K562 (cell line): Measurements from ENCODE around the gene HLF. TPM values are rescaled to one million over a fixed set of nuclear protein-coding genes. Genes with fewer than 3 reads are reported as not detected.

Source experiments
- ATAC-seq: fragments of 200-7000 bp; cut with Tn5 transposase; 3 replicates; pipeline ENCODE4 v1.9.1; 2020; ENCODE audit warnings: moderate library complexity
- BruUV-seq: library from RNA; stranded (reverse); fragments of 400-500 nt; replicated peaks from 2 replicates; lab custom pipeline; 2021; lab: Mats Ljungman, UMichigan
- CTCF ChIA-PET: fragments of 300-600 bp; formaldehyde crosslinking; extraction: SDS; loops from one replicate; lab custom pipeline; 2021; ENCODE audit warnings: low intra/inter-chr PET ratio; lab: Yijun Ruan, JAX
- POLR2A ChIA-PET: fragments of 300-600, 350-650 bp; sonication (Branson Sonifier 250); formaldehyde crosslinking; extraction: SDS; loops from one replicate; lab custom pipeline; 2021; ENCODE audit warnings: antibody characterized with exemption, inconsistent platforms; lab: Yijun Ruan, JAX
- DNase-seq, 4 experiments: peaks; one replicate each; pipeline versions ENCODE4 v3.0.0 to v3.0.0-alpha.2; 2011 to 2018; ENCODE audit warnings: low spot score in 3 of 4, mixed read lengths in 3 of 4; ENCODE audit errors: extremely low read depth in 1 of 4
- FAIRE-seq: peaks from 2 replicates; lab custom pipeline; 2011; peaks lifted over from hg19 to GRCh38; lab: Jason Lieb, UNC
- H2AFZ ChIP-seq: 2 replicates; pipeline ENCODE4 v1.6.0; 2011; ENCODE audit warnings: low read depth, low read length, control low read depth, inconsistent platforms
- H3K27ac ChIP-seq: fragments of 200-600 bp; 3 replicates; pipeline ENCODE4 v1.8.0; 2011; ENCODE audit warnings: low read depth, mild to moderate bottlenecking, control low read depth, inconsistent platforms, low read length, moderate library complexity, mixed read lengths; ENCODE audit errors: extremely low read depth
- H3K27me3 ChIP-seq, 2 experiments: fragments of 300-600 bp in 1 of 2; 2 replicates in 1 of 2; 3 replicates in 1 of 2; pipeline versions ENCODE4 v1.6.0 to v1.8.0; 2011; ENCODE audit warnings: inconsistent platforms in 2 of 2, low read length in 2 of 2, mild to moderate bottlenecking in 1 of 2, mixed read lengths in 1 of 2, moderate library complexity in 1 of 2; ENCODE audit not compliant: control insufficient read depth in 2 of 2, insufficient read depth in 2 of 2
- H3K36me3 ChIP-seq: fragments of 300-600 bp; 3 replicates; pipeline ENCODE4 v1.8.0; 2011; ENCODE audit warnings: mild to moderate bottlenecking, low read length, inconsistent platforms; ENCODE audit not compliant: control insufficient read depth, insufficient read depth
- H3K4me1 ChIP-seq, 2 experiments: fragments of 200-600 bp in 1 of 2; replicated peaks in 1 of 2; 2 replicates in 1 of 2; 3 replicates in 1 of 2; pipeline versions ENCODE4 v1.5.1 to v1.8.0; 2011; ENCODE audit warnings: inconsistent platforms in 2 of 2, low read length in 2 of 2, mild to moderate bottlenecking in 1 of 2, mixed read lengths in 1 of 2, moderate library complexity in 1 of 2; ENCODE audit not compliant: control insufficient read depth in 2 of 2, insufficient read depth in 2 of 2
- H3K4me2 ChIP-seq: 2 replicates; pipeline ENCODE4 v1.6.1; 2011; ENCODE audit warnings: low read length, control low read depth, inconsistent platforms, mixed read lengths; ENCODE audit not compliant: insufficient read depth
- H3K4me3 ChIP-seq: fragments of 200-600 bp; sonication (generic), shearing (Covaris generic); 2 replicates; pipeline ENCODE4 v1.5.1; 2016; ENCODE audit warnings: control low read depth, inconsistent platforms
- H3K79me2 ChIP-seq: fragments of 200-600 bp; 3 replicates; pipeline ENCODE4 v1.8.0; 2011; ENCODE audit warnings: low read length, inconsistent platforms; ENCODE audit not compliant: control insufficient read depth, insufficient read depth
- H3K9ac ChIP-seq, 2 experiments: 2 replicates each; pipeline versions ENCODE4 v1.6.0 to v1.6.1; 2011; ENCODE audit warnings: low read depth in 2 of 2, low read length in 2 of 2, control low read depth in 1 of 2, inconsistent platforms in 1 of 2, mild to moderate bottlenecking in 1 of 2, mixed read lengths in 1 of 2; ENCODE audit not compliant: insufficient read depth in 1 of 2
- H3K9me1 ChIP-seq: one replicate; pipeline ENCODE4 v1.6.0; 2011; ENCODE audit warnings: inconsistent platforms, mild to moderate bottlenecking, low read length, moderate library complexity; ENCODE audit not compliant: control insufficient read depth, insufficient read depth
- H3K9me3 ChIP-seq: replicated peaks from 2 replicates; pipeline ENCODE4 v1.5.1; 2011; ENCODE audit warnings: low read depth, low read length, inconsistent platforms; ENCODE audit not compliant: control insufficient read depth, insufficient read depth
- H4K20me1 ChIP-seq: replicated peaks from 2 replicates; pipeline ENCODE4 v1.6.1; 2011; ENCODE audit warnings: low read length, inconsistent platforms, mixed read lengths; ENCODE audit not compliant: control insufficient read depth, insufficient read depth
- DPF2 ChIP-seq: fragments of 450-650 bp; IDR thresholded peaks from 2 replicates; pipeline ENCODE4 v1.6.1; 2016
- ERF ChIP-seq: fragments of 450-650 bp; formaldehyde crosslinking; IDR thresholded peaks from 2 replicates; pipeline ENCODE4 v1.4.0; 2020; ENCODE audit warnings: mild to moderate bottlenecking, mixed read lengths
- FOXK2 ChIP-seq, 2 experiments: fragments of 450-650 bp; IDR thresholded peaks in 1 of 2; conservative IDR thresholded peaks in 1 of 2; 2 replicates each; pipeline ENCODE4 v1.6.1; 2016; ENCODE audit warnings: low read depth in 2 of 2, mild to moderate bottlenecking in 1 of 2
- GTF2E2 ChIP-seq: fragments of 200-800 bp; sonication (Bioruptor generic); IDR thresholded peaks from 2 replicates; pipeline ENCODE4 v1.6.1; 2016; ENCODE audit warnings: missing genetic modification characterization, missing compliant biosample characterization
- JUN ChIP-seq, 2 experiments: sonication (generic) in 1 of 2; formaldehyde crosslinking in 1 of 2; IDR thresholded peaks; 2 replicates each; pipeline versions ENCODE4 v1.6.1 to v1.8.0; 2012 to 2022; ENCODE audit warnings: borderline replicate concordance in 2 of 2, mild to moderate bottlenecking in 2 of 2, improper control_type of control experiment in 1 of 2, low read depth in 1 of 2, low read length in 1 of 2, missing genetic modification reagents in 1 of 2
- MEIS2 ChIP-seq: fragments of 450-650 bp; IDR thresholded peaks from 2 replicates; pipeline ENCODE4 v1.6.1; 2014; ENCODE audit warnings: mild to moderate bottlenecking; ENCODE audit not compliant: partially characterized antibody
- RBM34 ChIP-seq: fragments of 200-400 bp; formaldehyde crosslinking; IDR thresholded peaks from 2 replicates; pipeline ENCODE4 v1.6.1; 2018; ENCODE audit warnings: low read length, borderline replicate concordance; ENCODE audit not compliant: insufficient read depth
- RFX5 ChIP-seq: IDR thresholded peaks from 2 replicates; pipeline ENCODE4 v1.6.1; 2011; ENCODE audit warnings: low read depth, mild to moderate bottlenecking, improper control_type of control experiment, low read length
- SMARCA4 ChIP-seq: fragments of 450-650 bp; IDR thresholded peaks from 2 replicates; pipeline ENCODE4 v1.6.1; 2016
- SNRNP70 ChIP-seq: fragments of 200-400 bp; formaldehyde crosslinking; optimal IDR thresholded peaks from 2 replicates; pipeline ENCODE3; 2017; ENCODE audit warnings: low read depth, low read length
- SRSF3 ChIP-seq: fragments of 200-400 bp; formaldehyde crosslinking; IDR thresholded peaks from 2 replicates; pipeline ENCODE4 v1.6.1; 2016; ENCODE audit warnings: mild to moderate bottlenecking, low read length, moderate library complexity; ENCODE audit not compliant: insufficient read depth
- TOE1 ChIP-seq, 2 experiments: fragments of 450-650 bp in 1 of 2; sonication (generic) in 1 of 2; formaldehyde crosslinking in 1 of 2; IDR thresholded peaks; 2 replicates each; pipeline versions ENCODE4 v1.7.1 to v1.8.0; 2016 to 2022; ENCODE audit warnings: borderline replicate concordance in 2 of 2, mild to moderate bottlenecking in 2 of 2, antibody characterized with exemption in 1 of 2, inconsistent platforms in 1 of 2, low read depth in 1 of 2, missing genetic modification reagents in 1 of 2, moderate library complexity in 1 of 2
- ZKSCAN3 ChIP-seq: fragments of 250-450 bp; sonication (Bioruptor Pico); IDR thresholded peaks from 2 replicates; pipeline ENCODE4 v1.4.0; 2020
- ZNF764 ChIP-seq: fragments of 250-450 bp; sonication (Bioruptor Pico); IDR thresholded peaks from 2 replicates; pipeline ENCODE4 v1.4.0; 2020; ENCODE audit warnings: low read depth, mild to moderate bottlenecking, moderate library complexity
- ZNF830 ChIP-seq: fragments of 250-450 bp; sonication (Bioruptor Pico); IDR thresholded peaks from 2 replicates; pipeline ENCODE4 v1.5.0; 2021; ENCODE audit warnings: mild to moderate bottlenecking
- WGBS: fragments of 100-300 bp; shearing (Covaris generic); methylation state at CpG from one replicate; pipeline ENCODE4 v1.1.6; 2016; ENCODE audit warnings: low coverage, mixed read lengths; ENCODE audit not compliant: insufficient coverage; ENCODE audit errors: missing lambda C conversion rate; 5-methylcytosine and 5-hydroxymethylcytosine counted together
- in situ Hi-C: fragments of 300-500 bp; cut with MboI; formaldehyde crosslinking; loops from 4 replicates; pipeline ENCODE4 v1.15.0; 2018; ENCODE audit warnings: inconsistent platforms, mixed read lengths
- intact Hi-C: fragments of 100-400 bp; cut with micrococcal nuclease; formaldehyde crosslinking; loops from 2 replicates; pipeline ENCODE4 v1.14.2; 2022
- polyA plus RNA-seq, 8 experiments: library from polyadenylated mRNA; depleted of rRNA in 4 of 8; stranded (reverse) in 5 of 8; unstranded in 3 of 8; fragments of >200 nt; fragmentation: Nextera tagmentation in 2 of 8; fragmentation: Illumina TruSeq in 1 of 8; extraction: Ambion mirVana in 2 of 8; extraction: Trizol in 1 of 8; gene quantifications; 2 replicates each; pipeline versions ENCODE4 v1.2.1 to v1.2.3, GENCODE V29; 2011 to 2014; ENCODE audit warnings: inconsistent platforms in 1 of 8, missing spikeins in 1 of 8
- total RNA-seq, 7 experiments: library from RNA; depleted of rRNA in 6 of 7; stranded (reverse); fragments of >200 nt in 6 of 7; fragmentation: Illumina TruSeq in 2 of 7; extraction: Trizol in 2 of 7; gene quantifications; 2 replicates each; pipeline versions ENCODE4 v1.2.1 to v1.2.3, GENCODE V29; 2011 to 2021; ENCODE audit warnings: low replicate concordance in 1 of 7
- TF ChIP-seq, protein P1 (sequence below): fragments of 250-450 bp; sonication (Bioruptor Pico); IDR thresholded peaks from 2 replicates; pipeline ENCODE4 v1.4.0; 2020; ENCODE audit warnings: mild to moderate bottlenecking, moderate library complexity, borderline replicate concordance
- TF ChIP-seq, protein P2 (sequence below): fragments of 450-650 bp; formaldehyde crosslinking; IDR thresholded peaks from 2 replicates; pipeline ENCODE4 v1.4.0; 2022; ENCODE audit warnings: mild to moderate bottlenecking, moderate library complexity
- TF ChIP-seq, protein P3 (sequence below), 2 experiments: IDR thresholded peaks; 2 replicates each; pipeline ENCODE4 v1.6.1; 2011; ENCODE audit warnings: borderline replicate concordance in 1 of 2, control low read depth in 1 of 2, low read depth in 1 of 2, low read length in 1 of 2, mild to moderate bottlenecking in 1 of 2, mixed read lengths in 1 of 2, moderate library complexity in 1 of 2; ENCODE audit not compliant: insufficient read depth in 1 of 2, insufficient read length in 1 of 2, poor library complexity in 1 of 2, severe bottlenecking in 1 of 2; ENCODE audit errors: extremely low read depth in 1 of 2

HLF gene
- total and polyA plus RNA-seq, 9 of the 15 experiments (the other 6 are each of a cell fraction or from before 2014, with no cell fraction given), result 0.03 to 0.24 (median 0.09) TPM

DNA sequence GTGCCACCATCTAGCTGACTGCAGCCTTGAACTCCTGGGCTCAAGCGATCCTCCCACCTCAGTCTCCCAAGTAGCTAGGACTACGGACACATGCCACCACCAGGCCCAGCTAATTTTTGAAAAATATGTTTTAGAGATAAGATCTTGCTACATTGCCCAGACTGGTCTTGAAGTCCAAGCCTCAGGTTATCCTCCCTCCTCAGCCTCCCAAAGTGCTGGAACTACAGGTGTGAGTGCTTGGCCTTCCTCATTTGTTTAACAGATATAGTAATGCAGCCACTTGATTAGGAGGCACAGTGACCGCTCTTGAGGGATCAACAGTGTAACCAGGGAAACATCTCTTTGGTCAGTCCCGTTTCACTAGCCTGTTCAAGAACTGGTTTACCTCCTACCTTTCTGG is 35.1 kb downstream of the HLF start:
- intact Hi-C loops, result loop anchor here (5.0 kb wide), 2 partner anchors 212 to 248 kb away; partner anchors contain the start of gene SMIM36
- TF ChIP-seq TOE1 (IDR thresholded peaks at IDR 0.05; ENCODE audit: borderline replicate concordance) (no peak), TOE1 (CRISPR knock-in tag; IDR thresholded peaks at IDR 0.05; ENCODE audit: borderline replicate concordance, low read depth) (no peak), FOXK2 (conservative IDR thresholded peaks at IDR 0.05 in 1 of 2, IDR thresholded peaks at IDR 0.05 in 1 of 2; ENCODE audit: low read depth in 2 of 2) (no peak), ERF (CRISPR knock-in tag) (no peak), RBM34 (no peak), ZNF830 (CRISPR knock-in tag) (no peak), DPF2 (no peak), ZNF764 (CRISPR knock-in tag) (no peak), SMARCA4 (no peak), ZKSCAN3 (CRISPR knock-in tag) (no peak), RFX5 (no peak), SNRNP70 (no peak), SRSF3 (no peak), GTF2E2 (tag) (no peak), MEIS2 (no peak), JUN (IDR thresholded peaks at IDR 0.05; ENCODE audit: borderline replicate concordance, low read depth, low read length) (no peak), JUN (CRISPR knock-in tag; IDR thresholded peaks at IDR 0.05; ENCODE audit: borderline replicate concordance) (no peak)
- TF ChIP-seq, protein P1, sequence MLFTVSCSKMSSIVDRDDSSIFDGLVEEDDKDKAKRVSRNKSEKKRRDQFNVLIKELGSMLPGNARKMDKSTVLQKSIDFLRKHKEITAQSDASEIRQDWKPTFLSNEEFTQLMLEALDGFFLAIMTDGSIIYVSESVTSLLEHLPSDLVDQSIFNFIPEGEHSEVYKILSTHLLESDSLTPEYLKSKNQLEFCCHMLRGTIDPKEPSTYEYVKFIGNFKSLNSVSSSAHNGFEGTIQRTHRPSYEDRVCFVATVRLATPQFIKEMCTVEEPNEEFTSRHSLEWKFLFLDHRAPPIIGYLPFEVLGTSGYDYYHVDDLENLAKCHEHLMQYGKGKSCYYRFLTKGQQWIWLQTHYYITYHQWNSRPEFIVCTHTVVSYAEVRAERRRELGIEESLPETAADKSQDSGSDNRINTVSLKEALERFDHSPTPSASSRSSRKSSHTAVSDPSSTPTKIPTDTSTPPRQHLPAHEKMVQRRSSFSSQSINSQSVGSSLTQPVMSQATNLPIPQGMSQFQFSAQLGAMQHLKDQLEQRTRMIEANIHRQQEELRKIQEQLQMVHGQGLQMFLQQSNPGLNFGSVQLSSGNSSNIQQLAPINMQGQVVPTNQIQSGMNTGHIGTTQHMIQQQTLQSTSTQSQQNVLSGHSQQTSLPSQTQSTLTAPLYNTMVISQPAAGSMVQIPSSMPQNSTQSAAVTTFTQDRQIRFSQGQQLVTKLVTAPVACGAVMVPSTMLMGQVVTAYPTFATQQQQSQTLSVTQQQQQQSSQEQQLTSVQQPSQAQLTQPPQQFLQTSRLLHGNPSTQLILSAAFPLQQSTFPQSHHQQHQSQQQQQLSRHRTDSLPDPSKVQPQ (CRISPR knock-in tag), result no peak
- TF ChIP-seq, protein P2, sequence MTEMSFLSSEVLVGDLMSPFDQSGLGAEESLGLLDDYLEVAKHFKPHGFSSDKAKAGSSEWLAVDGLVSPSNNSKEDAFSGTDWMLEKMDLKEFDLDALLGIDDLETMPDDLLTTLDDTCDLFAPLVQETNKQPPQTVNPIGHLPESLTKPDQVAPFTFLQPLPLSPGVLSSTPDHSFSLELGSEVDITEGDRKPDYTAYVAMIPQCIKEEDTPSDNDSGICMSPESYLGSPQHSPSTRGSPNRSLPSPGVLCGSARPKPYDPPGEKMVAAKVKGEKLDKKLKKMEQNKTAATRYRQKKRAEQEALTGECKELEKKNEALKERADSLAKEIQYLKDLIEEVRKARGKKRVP (CRISPR knock-in tag), result no peak
- TF ChIP-seq, protein P3, sequence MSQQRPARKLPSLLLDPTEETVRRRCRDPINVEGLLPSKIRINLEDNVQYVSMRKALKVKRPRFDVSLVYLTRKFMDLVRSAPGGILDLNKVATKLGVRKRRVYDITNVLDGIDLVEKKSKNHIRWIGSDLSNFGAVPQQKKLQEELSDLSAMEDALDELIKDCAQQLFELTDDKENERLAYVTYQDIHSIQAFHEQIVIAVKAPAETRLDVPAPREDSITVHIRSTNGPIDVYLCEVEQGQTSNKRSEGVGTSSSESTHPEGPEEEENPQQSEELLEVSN (IDR thresholded peaks at IDR 0.05; ENCODE audit: borderline replicate concordance in 1 of 2, extremely low read depth in 1 of 2, insufficient read depth in 1 of 2, insufficient read length in 1 of 2, low read depth in 1 of 2, low read length in 1 of 2, poor library complexity in 1 of 2, severe bottlenecking in 1 of 2), result no peak
- TF ChIP-seq, all 486 proteins: peak for 0
- Histone ChIP-seq H2AFZ (no peak overlapping the region), H3K9me1 (no peaks in the 10 kb centered on the region), H3K4me1 (peaks cover 6 to 13% of the 10 kb centered on the region in 2 experiments; a peak in 4 of 5 replicates), H3K36me3 (no peaks in the 10 kb centered on the region), H3K9me3 (no peaks in the 10 kb centered on the region), H3K27me3 (no peaks in the 10 kb centered on the region; a peak in 1 of 5 replicates), H3K9ac (no peak overlapping the region), H3K27ac (no peak overlapping the region), H3K79me2 (no peaks in the 10 kb centered on the region), H3K4me2 (no peak overlapping the region), H4K20me1 (no peaks in the 10 kb centered on the region), H3K4me3 (no peak overlapping the region)
- 60% methylated on average over 4 of the region's 4 CpGs for WGBS
- CTCF ChIA-PET, result interaction anchor here (0.6 kb wide), 1 partner anchor 306 kb away, joined by 4 read pairs; no protein-coding TSS in a partner anchor
- DNase-seq, result no peak
- no peak for FAIRE-seq
- POLR2A ChIA-PET, result interaction anchor here (0.8 kb wide), 1 partner anchor 316 kb away, joined by 3 read pairs; no protein-coding TSS in a partner anchor
- in situ Hi-C loops, result no loop called here
- BruUV-seq, result no TSS peak
- ATAC-seq, result no peak
